SU-DHL-6 (cell line): Measurements from ENCODE around the gene ZNF574.

Source experiments
- EZH2phosphoT487 ChIP-seq: fragments of 200-600 bp; sonication (generic), shearing (Covaris generic); conservative IDR thresholded peaks from 2 replicates; pipeline ENCODE4 v1.6.1; 2018; ENCODE audit warnings: mild to moderate bottlenecking, antibody characterized with exemption, low read length, moderate library complexity, mixed read lengths
- TF ChIP-seq, protein P1 (sequence below): fragments of 200-600 bp; sonication (generic); IDR thresholded peaks from one replicate; pipeline ENCODE4 v1.5.1; 2017; ENCODE audit warnings: antibody characterized with exemption, mild to moderate bottlenecking, low read length, moderate library complexity; ENCODE audit not compliant: insufficient read depth, poor library complexity, severe bottlenecking

DNA sequence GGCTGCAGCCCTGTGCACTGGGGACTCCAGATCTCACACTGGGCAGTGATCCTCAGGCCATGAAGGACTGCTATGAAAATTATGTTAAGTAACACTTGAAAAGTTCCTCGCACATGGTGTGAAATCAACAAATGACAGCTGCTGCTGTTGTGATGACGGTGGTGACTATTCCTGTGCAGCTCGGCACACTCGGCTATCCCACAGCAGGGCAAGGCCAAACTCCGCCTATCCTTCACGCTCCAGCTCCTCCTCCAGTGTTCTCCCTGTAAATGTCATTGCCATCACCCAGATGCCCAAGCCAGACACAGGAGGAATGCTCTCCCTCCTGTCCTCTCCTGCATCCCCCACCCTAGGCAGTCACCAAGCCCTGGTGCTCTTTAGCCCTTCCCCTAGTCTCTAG lies 37.3 kb upstream of the ZNF574 start:
- TF ChIP-seq, protein P1, sequence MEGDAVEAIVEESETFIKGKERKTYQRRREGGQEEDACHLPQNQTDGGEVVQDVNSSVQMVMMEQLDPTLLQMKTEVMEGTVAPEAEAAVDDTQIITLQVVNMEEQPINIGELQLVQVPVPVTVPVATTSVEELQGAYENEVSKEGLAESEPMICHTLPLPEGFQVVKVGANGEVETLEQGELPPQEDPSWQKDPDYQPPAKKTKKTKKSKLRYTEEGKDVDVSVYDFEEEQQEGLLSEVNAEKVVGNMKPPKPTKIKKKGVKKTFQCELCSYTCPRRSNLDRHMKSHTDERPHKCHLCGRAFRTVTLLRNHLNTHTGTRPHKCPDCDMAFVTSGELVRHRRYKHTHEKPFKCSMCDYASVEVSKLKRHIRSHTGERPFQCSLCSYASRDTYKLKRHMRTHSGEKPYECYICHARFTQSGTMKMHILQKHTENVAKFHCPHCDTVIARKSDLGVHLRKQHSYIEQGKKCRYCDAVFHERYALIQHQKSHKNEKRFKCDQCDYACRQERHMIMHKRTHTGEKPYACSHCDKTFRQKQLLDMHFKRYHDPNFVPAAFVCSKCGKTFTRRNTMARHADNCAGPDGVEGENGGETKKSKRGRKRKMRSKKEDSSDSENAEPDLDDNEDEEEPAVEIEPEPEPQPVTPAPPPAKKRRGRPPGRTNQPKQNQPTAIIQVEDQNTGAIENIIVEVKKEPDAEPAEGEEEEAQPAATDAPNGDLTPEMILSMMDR = no peak
- no peak for TF ChIP-seq EZH2phosphoT487
